K562 (cell line): Measurements from ENCODE around the gene APLF. TPM values are rescaled to one million over a fixed set of nuclear protein-coding genes. Genes with fewer than 3 reads are reported as not detected.

ENCODE experiments used
- ATAC-seq: fragments of 200-7000 bp; cut with Tn5 transposase; 3 replicates; pipeline ENCODE4 v1.9.1; 2020; ENCODE audit warnings: moderate library complexity
- BruUV-seq: library from RNA; stranded (reverse); fragments of 400-500 nt; replicated peaks from 2 replicates; lab custom pipeline; 2021; lab: Mats Ljungman, UMichigan
- CTCF ChIA-PET: fragments of 300-600 bp; formaldehyde crosslinking; extraction: SDS; loops from one replicate; lab custom pipeline; 2021; ENCODE audit warnings: low intra/inter-chr PET ratio; lab: Yijun Ruan, JAX
- POLR2A ChIA-PET: fragments of 300-600, 350-650 bp; sonication (Branson Sonifier 250); formaldehyde crosslinking; extraction: SDS; loops from one replicate; lab custom pipeline; 2021; ENCODE audit warnings: antibody characterized with exemption, inconsistent platforms; lab: Yijun Ruan, JAX
- DNase-seq, 4 experiments: peaks; one replicate each; pipeline versions ENCODE4 v3.0.0 to v3.0.0-alpha.2; 2011 to 2018; ENCODE audit warnings: low spot score in 3 of 4, mixed read lengths in 3 of 4; ENCODE audit errors: extremely low read depth in 1 of 4
- FAIRE-seq: peaks from 2 replicates; lab custom pipeline; 2011; peaks lifted over from hg19 to GRCh38; lab: Jason Lieb, UNC
- H2AFZ ChIP-seq: 2 replicates; pipeline ENCODE4 v1.6.0; 2011; ENCODE audit warnings: low read depth, low read length, control low read depth, inconsistent platforms
- H3K27ac ChIP-seq: fragments of 200-600 bp; 3 replicates; pipeline ENCODE4 v1.8.0; 2011; ENCODE audit warnings: low read depth, mild to moderate bottlenecking, control low read depth, inconsistent platforms, low read length, moderate library complexity, mixed read lengths; ENCODE audit errors: extremely low read depth
- H3K27me3 ChIP-seq, 2 experiments: fragments of 300-600 bp in 1 of 2; 2 replicates in 1 of 2; 3 replicates in 1 of 2; pipeline versions ENCODE4 v1.6.0 to v1.8.0; 2011; ENCODE audit warnings: inconsistent platforms in 2 of 2, low read length in 2 of 2, mild to moderate bottlenecking in 1 of 2, mixed read lengths in 1 of 2, moderate library complexity in 1 of 2; ENCODE audit not compliant: control insufficient read depth in 2 of 2, insufficient read depth in 2 of 2
- H3K36me3 ChIP-seq: fragments of 300-600 bp; 3 replicates; pipeline ENCODE4 v1.8.0; 2011; ENCODE audit warnings: mild to moderate bottlenecking, low read length, inconsistent platforms; ENCODE audit not compliant: control insufficient read depth, insufficient read depth
- H3K4me1 ChIP-seq, 2 experiments: fragments of 200-600 bp in 1 of 2; replicated peaks in 1 of 2; 2 replicates in 1 of 2; 3 replicates in 1 of 2; pipeline versions ENCODE4 v1.5.1 to v1.8.0; 2011; ENCODE audit warnings: inconsistent platforms in 2 of 2, low read length in 2 of 2, mild to moderate bottlenecking in 1 of 2, mixed read lengths in 1 of 2, moderate library complexity in 1 of 2; ENCODE audit not compliant: control insufficient read depth in 2 of 2, insufficient read depth in 2 of 2
- H3K4me2 ChIP-seq: 2 replicates; pipeline ENCODE4 v1.6.1; 2011; ENCODE audit warnings: low read length, control low read depth, inconsistent platforms, mixed read lengths; ENCODE audit not compliant: insufficient read depth
- H3K4me3 ChIP-seq: fragments of 200-600 bp; sonication (generic), shearing (Covaris generic); 2 replicates; pipeline ENCODE4 v1.5.1; 2016; ENCODE audit warnings: control low read depth, inconsistent platforms
- H3K79me2 ChIP-seq: fragments of 200-600 bp; 3 replicates; pipeline ENCODE4 v1.8.0; 2011; ENCODE audit warnings: low read length, inconsistent platforms; ENCODE audit not compliant: control insufficient read depth, insufficient read depth
- H3K9ac ChIP-seq, 2 experiments: 2 replicates each; pipeline versions ENCODE4 v1.6.0 to v1.6.1; 2011; ENCODE audit warnings: low read depth in 2 of 2, low read length in 2 of 2, control low read depth in 1 of 2, inconsistent platforms in 1 of 2, mild to moderate bottlenecking in 1 of 2, mixed read lengths in 1 of 2; ENCODE audit not compliant: insufficient read depth in 1 of 2
- H3K9me1 ChIP-seq: one replicate; pipeline ENCODE4 v1.6.0; 2011; ENCODE audit warnings: inconsistent platforms, mild to moderate bottlenecking, low read length, moderate library complexity; ENCODE audit not compliant: control insufficient read depth, insufficient read depth
- H3K9me3 ChIP-seq: replicated peaks from 2 replicates; pipeline ENCODE4 v1.5.1; 2011; ENCODE audit warnings: low read depth, low read length, inconsistent platforms; ENCODE audit not compliant: control insufficient read depth, insufficient read depth
- H4K20me1 ChIP-seq: replicated peaks from 2 replicates; pipeline ENCODE4 v1.6.1; 2011; ENCODE audit warnings: low read length, inconsistent platforms, mixed read lengths; ENCODE audit not compliant: control insufficient read depth, insufficient read depth
- BMI1 ChIP-seq: fragments of 150-350 bp; IDR thresholded peaks from 2 replicates; pipeline ENCODE4 v1.6.1; 2014; ENCODE audit warnings: low read length
- BRD4 ChIP-seq: fragments of 200-600 bp; sonication (generic); IDR thresholded peaks from 2 replicates; pipeline ENCODE4 v1.6.1; 2017; ENCODE audit warnings: inconsistent platforms
- DMBX1 ChIP-seq: fragments of 250-450 bp; sonication (Bioruptor Pico); IDR thresholded peaks from 2 replicates; pipeline ENCODE4 v1.8.0; 2022; ENCODE audit warnings: inconsistent platforms, mild to moderate bottlenecking, moderate library complexity, borderline replicate concordance
- ERF ChIP-seq: fragments of 450-650 bp; formaldehyde crosslinking; IDR thresholded peaks from 2 replicates; pipeline ENCODE4 v1.4.0; 2020; ENCODE audit warnings: mild to moderate bottlenecking, mixed read lengths
- HLTF ChIP-seq: fragments of 450-650 bp; IDR thresholded peaks from 2 replicates; pipeline ENCODE4 v1.6.1; 2016
- HSF4 ChIP-seq: fragments of 250-450 bp; sonication (Bioruptor Pico); IDR thresholded peaks from 2 replicates; pipeline ENCODE4 v2.1.2; 2022; ENCODE audit warnings: mild to moderate bottlenecking, moderate library complexity, borderline replicate concordance
- JUNB ChIP-seq: fragments of 450-650 bp; formaldehyde crosslinking; conservative IDR thresholded peaks from 2 replicates; pipeline ENCODE4 v1.4.0; 2020; ENCODE audit warnings: mild to moderate bottlenecking
- POLR3A ChIP-seq: IDR thresholded peaks from 2 replicates; pipeline ENCODE4 v1.6.1; 2011; ENCODE audit warnings: borderline replicate concordance, mild to moderate bottlenecking, moderate library complexity; ENCODE audit not compliant: insufficient read length, insufficient read depth; ENCODE audit errors: extremely low read depth
- PYGO2 ChIP-seq: fragments of 450-650 bp; IDR thresholded peaks from 2 replicates; pipeline ENCODE4 v1.6.1; 2016; ENCODE audit warnings: mild to moderate bottlenecking, missing genetic modification characterization, moderate library complexity, missing compliant biosample characterization
- RNF219 ChIP-seq: fragments of 250-450 bp; sonication (Bioruptor Pico); IDR thresholded peaks from 2 replicates; pipeline ENCODE4 v1.5.0; 2022; ENCODE audit warnings: mild to moderate bottlenecking
- RREB1 ChIP-seq: fragments of 250-450 bp; sonication (Bioruptor Pico); IDR thresholded peaks from 2 replicates; pipeline ENCODE4 v1.4.0; 2020
- TEAD4 ChIP-seq, 2 experiments: sonication (generic) in 1 of 2; formaldehyde crosslinking in 1 of 2; IDR thresholded peaks; 2 replicates each; pipeline versions ENCODE4 v1.6.1 to v1.8.0; 2012 to 2022; ENCODE audit warnings: borderline replicate concordance in 1 of 2, inconsistent platforms in 1 of 2, low read length in 1 of 2, mild to moderate bottlenecking in 1 of 2, missing genetic modification reagents in 1 of 2
- ZNF174 ChIP-seq: fragments of 250-450 bp; sonication (Bioruptor Pico); IDR thresholded peaks from 2 replicates; pipeline ENCODE4 v1.4.0; 2020; ENCODE audit warnings: mild to moderate bottlenecking
- in situ Hi-C: fragments of 300-500 bp; cut with MboI; formaldehyde crosslinking; loops from 4 replicates; pipeline ENCODE4 v1.15.0; 2018; ENCODE audit warnings: inconsistent platforms, mixed read lengths
- intact Hi-C: fragments of 100-400 bp; cut with micrococcal nuclease; formaldehyde crosslinking; loops from 2 replicates; pipeline ENCODE4 v1.14.2; 2022
- polyA plus RNA-seq, 8 experiments: library from polyadenylated mRNA; depleted of rRNA in 4 of 8; stranded (reverse) in 5 of 8; unstranded in 3 of 8; fragments of >200 nt; fragmentation: Nextera tagmentation in 2 of 8; fragmentation: Illumina TruSeq in 1 of 8; extraction: Ambion mirVana in 2 of 8; extraction: Trizol in 1 of 8; gene quantifications; 2 replicates each; pipeline versions ENCODE4 v1.2.1 to v1.2.3, GENCODE V29; 2011 to 2014; ENCODE audit warnings: inconsistent platforms in 1 of 8, missing spikeins in 1 of 8
- total RNA-seq, 7 experiments: library from RNA; depleted of rRNA in 6 of 7; stranded (reverse); fragments of >200 nt in 6 of 7; fragmentation: Illumina TruSeq in 2 of 7; extraction: Trizol in 2 of 7; gene quantifications; 2 replicates each; pipeline versions ENCODE4 v1.2.1 to v1.2.3, GENCODE V29; 2011 to 2021; ENCODE audit warnings: low replicate concordance in 1 of 7
- TF ChIP-seq, protein P1 (sequence below): fragments of 250-450 bp; sonication (Bioruptor Pico); IDR thresholded peaks from 2 replicates; pipeline ENCODE4 v1.8.0; 2021; ENCODE audit warnings: moderate library complexity, mild to moderate bottlenecking, inconsistent platforms

The APLF gene
- total and polyA plus RNA-seq, 9 of the 15 experiments (the other 6 are each of a cell fraction or from before 2014, with no cell fraction given), result 0.07 to 1.1 (median 0.71) TPM

- ATAC-seq, result no peak
- H3K9me3 ChIP-seq, result no peaks in the 10 kb centered on the region
- H2AFZ ChIP-seq, result no peak overlapping the region
- POLR2A ChIA-PET, result interaction anchor here (1.6 kb wide), 1 partner anchor 18 kb away, joined by 4 read pairs; no protein-coding TSS in a partner anchor
- H3K4me1 ChIP-seq, result no peaks in the 10 kb centered on the region; a peak in 1 of 5 replicates
- in situ Hi-C loops, result no loop called here
- no peak for FAIRE-seq
- no peak overlapping the region for H3K4me2 ChIP-seq
- H3K27ac ChIP-seq, result no peak overlapping the region
- BruUV-seq, result no TSS peak
- no peaks in the 10 kb centered on the region for H3K27me3 ChIP-seq
- no peak overlapping the region for H3K4me3 ChIP-seq
- no peak overlapping the region for H3K9ac ChIP-seq
- CTCF ChIA-PET, result no interaction called here
- intact Hi-C loops, result no loop called here
- no peaks in the 10 kb centered on the region for H3K79me2 ChIP-seq
- no peak for DNase-seq
- no peaks in the 10 kb centered on the region for H3K36me3 ChIP-seq
- no peaks in the 10 kb centered on the region for H3K9me1 ChIP-seq
- H4K20me1 ChIP-seq, result no peaks in the 10 kb centered on the region
- TF ChIP-seq HLTF (no peak), HSF4 (CRISPR knock-in tag) (no peak), PYGO2 (no peak), JUNB (CRISPR knock-in tag) (no peak), RREB1 (no peak), BRD4 (no peak), ZNF174 (CRISPR knock-in tag) (no peak), BMI1 (no peak), ERF (CRISPR knock-in tag) (no peak), DMBX1 (CRISPR knock-in tag) (no peak), TEAD4 (IDR thresholded peaks at IDR 0.05; ENCODE audit: low read length) (no peak), TEAD4 (CRISPR knock-in tag; IDR thresholded peaks at IDR 0.05; ENCODE audit: borderline replicate concordance) (no peak), POLR3A (no peak), RNF219 (no peak)
- TF ChIP-seq, protein P1, sequence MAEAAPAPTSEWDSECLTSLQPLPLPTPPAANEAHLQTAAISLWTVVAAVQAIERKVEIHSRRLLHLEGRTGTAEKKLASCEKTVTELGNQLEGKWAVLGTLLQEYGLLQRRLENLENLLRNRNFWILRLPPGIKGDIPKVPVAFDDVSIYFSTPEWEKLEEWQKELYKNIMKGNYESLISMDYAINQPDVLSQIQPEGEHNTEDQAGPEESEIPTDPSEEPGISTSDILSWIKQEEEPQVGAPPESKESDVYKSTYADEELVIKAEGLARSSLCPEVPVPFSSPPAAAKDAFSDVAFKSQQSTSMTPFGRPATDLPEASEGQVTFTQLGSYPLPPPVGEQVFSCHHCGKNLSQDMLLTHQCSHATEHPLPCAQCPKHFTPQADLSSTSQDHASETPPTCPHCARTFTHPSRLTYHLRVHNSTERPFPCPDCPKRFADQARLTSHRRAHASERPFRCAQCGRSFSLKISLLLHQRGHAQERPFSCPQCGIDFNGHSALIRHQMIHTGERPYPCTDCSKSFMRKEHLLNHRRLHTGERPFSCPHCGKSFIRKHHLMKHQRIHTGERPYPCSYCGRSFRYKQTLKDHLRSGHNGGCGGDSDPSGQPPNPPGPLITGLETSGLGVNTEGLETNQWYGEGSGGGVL (CRISPR knock-in tag), result no peak
Measured at GRCh38 chr2:68577183-68577582, 109.8 kb downstream of the APLF start.
